Measurements from ENCODE around the gene DYNLRB1.

DNA sequence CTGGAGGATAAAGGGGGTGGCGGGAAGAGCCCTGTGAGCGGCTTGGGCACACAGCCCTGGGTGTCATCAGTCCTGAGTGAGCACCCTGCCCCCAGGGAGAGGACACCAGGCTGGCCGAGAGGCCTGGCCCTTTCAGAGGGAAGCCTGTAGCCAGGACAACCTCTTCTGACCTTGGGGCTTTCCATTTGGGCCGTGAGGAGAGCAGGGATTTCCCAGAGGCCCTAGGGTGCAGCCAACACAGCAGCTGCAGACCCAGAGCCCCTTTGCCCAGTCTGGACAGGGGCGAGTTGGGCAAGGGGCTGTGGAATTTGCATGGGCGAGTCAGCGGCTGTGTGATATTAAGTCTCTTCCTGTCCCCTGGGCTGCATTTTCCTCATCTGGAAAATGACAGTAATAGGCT, 48.6 kb downstream of the DYNLRB1 start:
- TF ChIP-seq, protein P1, sequence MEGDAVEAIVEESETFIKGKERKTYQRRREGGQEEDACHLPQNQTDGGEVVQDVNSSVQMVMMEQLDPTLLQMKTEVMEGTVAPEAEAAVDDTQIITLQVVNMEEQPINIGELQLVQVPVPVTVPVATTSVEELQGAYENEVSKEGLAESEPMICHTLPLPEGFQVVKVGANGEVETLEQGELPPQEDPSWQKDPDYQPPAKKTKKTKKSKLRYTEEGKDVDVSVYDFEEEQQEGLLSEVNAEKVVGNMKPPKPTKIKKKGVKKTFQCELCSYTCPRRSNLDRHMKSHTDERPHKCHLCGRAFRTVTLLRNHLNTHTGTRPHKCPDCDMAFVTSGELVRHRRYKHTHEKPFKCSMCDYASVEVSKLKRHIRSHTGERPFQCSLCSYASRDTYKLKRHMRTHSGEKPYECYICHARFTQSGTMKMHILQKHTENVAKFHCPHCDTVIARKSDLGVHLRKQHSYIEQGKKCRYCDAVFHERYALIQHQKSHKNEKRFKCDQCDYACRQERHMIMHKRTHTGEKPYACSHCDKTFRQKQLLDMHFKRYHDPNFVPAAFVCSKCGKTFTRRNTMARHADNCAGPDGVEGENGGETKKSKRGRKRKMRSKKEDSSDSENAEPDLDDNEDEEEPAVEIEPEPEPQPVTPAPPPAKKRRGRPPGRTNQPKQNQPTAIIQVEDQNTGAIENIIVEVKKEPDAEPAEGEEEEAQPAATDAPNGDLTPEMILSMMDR (IDR thresholded peaks at IDR 0.05) = no peak
- TF ChIP-seq ZFX (IDR thresholded peaks at IDR 0.05; ENCODE audit: borderline replicate concordance) = no peak

All from 22Rv1 (cell line).